Measurements from ENCODE around the gene FBXW2.

- TF ChIP-seq CTCF (IDR thresholded peaks at IDR 0.05) (no peak), POLR2A (IDR thresholded peaks at IDR 0.05) (no peak)
Observed at GRCh38 chr9:120777229-120777628, 16.0 kb downstream of the FBXW2 start.

All from stomach (tissue), 4 donors.